Tongue (tissue), 2 donors: ENCODE results near the gene DPM3. TPM values are rescaled to one million over a fixed set of nuclear protein-coding genes. Genes with fewer than 3 reads are reported as not detected.
"Not testable (repeated sequence)": the region's sequence is repeated elsewhere in the genome, so short reads cannot be mapped to it uniquely, and the experiment has no call there.

Experiments
- DNase-seq: peaks from one replicate; pipeline ENCODE4 v3.0.0-alpha.2; 2015
- total RNA-seq: library from RNA; depleted of rRNA; stranded (reverse); fragments of >200 nt; gene quantifications from one replicate; pipeline ENCODE4 v1.2.3, GENCODE V29; 2014

DPM3 gene
- total RNA-seq, 1 donor from 2014 or later: 20.4 TPM

DNA sequence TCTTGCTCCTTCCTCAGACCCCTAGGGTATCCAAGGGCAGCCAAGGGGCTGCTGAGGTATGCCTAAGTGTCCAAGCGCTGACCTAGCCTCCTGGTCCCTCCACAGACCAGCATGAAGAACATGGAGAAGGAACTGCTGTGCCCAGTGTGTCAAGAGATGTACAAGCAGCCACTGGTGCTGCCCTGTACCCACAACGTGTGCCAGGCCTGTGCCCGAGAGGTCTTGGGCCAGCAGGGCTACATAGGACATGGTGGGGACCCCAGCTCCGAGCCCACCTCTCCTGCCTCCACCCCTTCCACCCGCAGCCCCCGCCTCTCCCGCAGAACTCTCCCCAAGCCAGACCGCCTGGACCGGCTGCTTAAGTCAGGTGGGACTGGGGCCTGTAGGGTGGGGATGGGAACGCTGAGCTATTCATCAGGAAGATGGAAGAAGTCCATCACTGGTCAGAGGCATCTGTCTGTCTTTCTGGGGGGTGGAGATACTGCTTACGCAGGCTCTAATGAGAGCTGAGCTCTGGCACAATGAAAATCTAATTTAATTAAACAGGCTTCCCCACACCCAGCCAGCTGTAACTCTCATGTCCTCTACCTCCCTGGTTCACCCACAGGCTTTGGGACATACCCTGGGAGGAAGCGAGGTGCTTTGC lies 35.1 kb upstream of the DPM3 start:
- DNase-seq: no peak

GRCh38 chr1:155174324-155175280 lies 34.3 kb upstream of the DPM3 start:
- DNase-seq: peak; percentile 48

DNA sequence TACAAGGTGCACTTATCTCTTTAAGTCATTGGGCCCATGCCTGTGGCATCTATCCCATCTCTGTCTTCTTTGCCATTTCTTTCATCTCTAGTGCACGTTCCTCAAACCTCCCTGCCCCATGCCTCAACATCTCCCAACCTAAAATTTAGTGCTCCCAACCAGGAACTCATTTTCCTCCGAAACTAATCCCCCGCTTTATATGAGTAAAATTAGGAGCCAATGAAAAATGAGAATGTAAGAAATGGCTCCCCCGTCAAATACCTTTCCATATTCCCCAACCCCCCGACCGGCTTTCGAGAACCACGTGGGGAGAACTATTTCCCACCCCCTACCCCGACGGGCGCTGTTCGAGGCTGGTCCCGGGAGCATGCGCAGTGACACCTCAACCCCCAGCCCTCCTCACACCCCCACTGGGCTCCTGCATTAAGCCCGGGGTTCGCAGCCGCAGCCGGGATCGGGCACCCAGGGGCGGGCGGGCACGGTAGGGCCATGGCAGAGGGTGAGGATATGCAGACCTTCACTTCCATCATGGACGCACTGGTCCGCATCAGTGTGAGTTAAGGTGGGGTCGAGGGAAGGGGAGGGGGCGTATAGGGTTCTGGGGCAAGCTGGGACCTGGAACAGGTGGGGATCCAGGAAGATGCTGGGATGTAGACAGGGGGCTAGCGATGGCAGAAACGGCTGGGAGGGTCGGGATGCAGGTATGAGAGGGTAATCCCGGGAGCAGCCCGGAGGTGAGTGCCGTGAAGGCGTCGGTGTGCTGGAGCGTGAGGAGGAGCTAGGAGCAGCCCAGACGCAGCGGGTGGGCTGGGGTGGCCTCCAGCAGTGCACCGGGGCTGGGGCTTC lies 33.4 kb upstream of the DPM3 start, which contains the start of gene TRIM46:
Gene TRIM46, plus strand, starts transcription at position 372 of the 846 bp plus-strand sequence. Its CDS starts 118 bp downstream, at position 490.
- peak; percentile 41 for DNase-seq

GRCh38 chr1:155172732-155173477 lies 32.6 kb upstream of the DPM3 start, which contains the start of gene KRTCAP2:
Gene KRTCAP2 (minus strand): TSS chr1:155173304. CDS start chr1:155173224, 80 bp downstream.
- DNase-seq: peak; percentile 98

DNA sequence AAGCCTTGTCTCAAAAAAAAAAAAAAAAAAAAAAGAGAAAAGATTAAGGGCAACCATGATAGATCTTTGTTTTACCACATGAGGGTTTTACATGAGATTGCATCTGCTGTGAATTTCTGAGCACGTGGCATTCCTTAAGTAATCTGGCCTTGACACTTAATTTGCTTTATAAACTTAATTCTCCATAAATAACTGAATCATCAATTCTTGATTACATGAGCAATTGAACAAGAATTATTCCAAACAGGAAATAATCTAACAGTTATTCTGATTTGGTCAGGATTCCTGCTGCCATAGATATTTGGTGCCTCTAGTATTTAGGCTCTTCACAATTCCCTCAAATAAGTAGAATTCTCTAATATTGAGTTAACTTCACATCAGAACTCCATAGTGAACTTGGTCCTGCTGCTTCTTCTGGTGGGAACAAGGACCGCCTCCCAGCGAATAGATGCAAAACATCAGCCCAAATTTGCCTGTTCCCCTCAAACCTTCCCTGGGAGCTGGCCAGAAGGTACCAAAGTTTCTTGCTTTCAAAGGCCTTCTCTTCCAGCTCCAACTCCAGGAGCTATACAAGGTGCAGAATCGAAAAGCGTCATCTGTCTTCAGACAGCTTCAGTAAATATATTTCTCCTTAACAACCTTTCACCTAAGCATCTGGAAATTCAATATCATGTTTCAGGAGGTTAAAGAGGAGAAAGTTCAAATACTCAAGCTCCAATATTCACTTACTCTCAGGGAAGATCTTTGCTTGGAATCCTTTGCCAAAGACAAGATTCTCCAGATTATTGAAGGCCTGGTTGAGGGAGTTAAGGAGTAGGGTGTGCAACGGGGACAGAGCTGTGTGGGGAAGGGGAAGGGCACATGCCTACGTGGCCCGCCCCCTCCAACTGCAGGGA lies 31.8 kb upstream of the DPM3 start:
- no peak for DNase-seq

- DNase-seq: no peak
Measured at GRCh38 chr1:155170806-155171205, 30.5 kb upstream of the DPM3 start.

- DNase-seq: no peak
Measured at GRCh38 chr1:155170101-155170785, 29.9 kb upstream of the DPM3 start.

DNA sequence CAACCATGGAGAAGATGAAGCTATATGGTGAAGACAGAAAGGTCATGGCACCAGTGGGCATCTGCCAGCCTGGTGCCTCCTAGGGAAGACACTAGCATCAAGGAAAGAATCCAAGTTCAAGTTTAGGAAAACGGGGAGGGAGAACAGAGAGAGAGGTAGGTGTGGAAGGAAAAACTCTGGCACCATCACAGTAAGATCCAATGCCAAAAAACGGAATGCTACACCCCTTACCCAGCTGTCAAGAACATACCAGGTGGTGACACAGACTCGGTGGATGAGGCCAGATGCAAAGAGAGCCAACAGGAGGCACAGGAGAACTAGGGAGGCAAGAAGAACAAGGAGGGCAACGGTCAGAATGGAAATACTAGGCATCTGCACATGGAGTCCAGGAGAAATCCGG lies 29.2 kb upstream of the DPM3 start:
- DNase-seq: no peak

GRCh38 chr1:155168456-155169210 lies 28.3 kb upstream of the DPM3 start:
- DNase-seq: no peak

DNA sequence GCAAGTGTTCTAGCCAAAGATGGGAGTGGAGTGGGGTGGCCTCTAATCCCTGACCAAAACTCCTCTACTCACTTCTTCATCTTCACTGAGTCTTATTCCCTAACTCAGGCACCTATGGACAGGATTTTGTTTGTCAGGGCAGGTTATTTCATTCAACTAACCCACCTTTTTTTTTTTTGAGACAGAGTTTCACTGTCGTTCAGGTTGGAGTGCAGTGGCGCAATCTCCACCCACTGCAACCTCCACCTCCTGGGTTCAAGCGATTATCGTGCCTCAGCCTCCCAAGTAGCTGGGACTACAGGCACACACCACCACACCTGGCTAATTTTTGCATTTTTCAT lies 27.7 kb upstream of the DPM3 start:
- not testable (repeated sequence) for DNase-seq

GRCh38 chr1:155167166-155168104 lies 27.1 kb upstream of the DPM3 start:
- DNase-seq: peak; percentile 90

- peak; percentile 54 for DNase-seq
Measured at GRCh38 chr1:155166471-155167165, 26.3 kb upstream of the DPM3 start.

DNA sequence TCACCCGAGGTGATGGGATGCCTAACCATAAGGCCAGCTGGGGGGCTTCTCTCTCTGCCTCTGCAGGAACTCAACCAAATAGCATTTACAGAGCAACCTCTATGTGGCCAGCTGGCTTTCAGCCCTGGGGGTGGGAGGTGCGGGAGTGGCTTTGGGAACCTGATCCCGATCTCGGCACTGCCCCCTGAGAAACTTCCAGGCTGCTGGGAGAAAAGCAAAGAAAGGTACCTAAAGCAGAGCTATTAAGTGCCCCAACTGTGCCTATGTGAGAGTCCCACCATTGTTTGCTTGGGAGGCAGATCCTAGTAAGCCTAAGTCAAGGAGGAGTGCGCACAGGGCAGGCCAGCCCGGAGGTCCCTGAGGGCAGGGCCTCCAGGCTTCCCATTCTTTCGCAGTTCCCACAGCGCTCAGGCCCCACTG lies 25.7 kb upstream of the DPM3 start:
- no peak for DNase-seq

DNA sequence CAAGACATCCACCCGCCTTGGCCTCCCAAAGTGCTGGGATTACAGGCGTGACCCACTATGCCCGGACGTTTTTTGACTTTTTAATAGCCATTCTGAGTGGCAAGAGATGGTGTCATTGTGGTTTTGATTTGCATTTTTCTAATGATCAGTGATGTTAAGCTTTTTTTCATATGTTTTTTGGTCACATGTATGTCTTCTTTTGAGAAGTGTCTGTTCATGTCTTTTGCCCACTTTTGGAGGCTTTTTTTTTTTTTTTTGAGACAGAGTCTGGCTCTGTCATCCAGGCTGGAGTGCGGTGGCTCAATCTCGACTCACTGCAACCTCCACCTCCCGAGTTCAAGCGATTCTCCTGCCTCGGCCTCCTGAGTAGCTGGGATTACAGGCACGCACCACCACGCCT lies 24.3 kb upstream of the DPM3 start:
- not testable (repeated sequence) for DNase-seq

- DNase-seq: not testable (repeated sequence)
Measured at GRCh38 chr1:155163785-155164184, 23.5 kb upstream of the DPM3 start.

- not testable (repeated sequence) for DNase-seq
Measured at GRCh38 chr1:155162631-155163030, 22.3 kb upstream of the DPM3 start.

- no peak for DNase-seq
Measured at GRCh38 chr1:155160128-155160527, 19.8 kb upstream of the DPM3 start.
